ENCODE results near the gene SF3B4. TPM values are rescaled to one million over a fixed set of nuclear protein-coding genes. Genes with fewer than 3 reads are reported as not detected.
A peak's percentile ranks its signal among the peaks of the same experiment; 100 is the strongest.

The SF3B4 gene
- total RNA-seq, 1 donor, result 16.4 TPM

- TF ChIP-seq CTCF (IDR thresholded peaks at IDR 0.05; ENCODE audit: insufficient read depth, low read depth, low read length), result no peak
Observed at GRCh38 chr1:149934356-149934755, 6.8 kb upstream of the SF3B4 start.

GRCh38 chr1:149933208-149933607 lies 5.6 kb upstream of the SF3B4 start:
- no peak for TF ChIP-seq CTCF (IDR thresholded peaks at IDR 0.05; ENCODE audit: insufficient read depth, low read depth, low read length)
- H3K4me3 ChIP-seq (ENCODE audit: low read depth, low read length), result no peak overlapping the region
- no peak for DNase-seq (ENCODE audit: low read depth)

More at GRCh38 chr1:149934356-149934755, 6.8 kb upstream of the SF3B4 start:
- no peak overlapping the region for H3K4me3 ChIP-seq (ENCODE audit: low read depth, low read length)
- no peak for DNase-seq (ENCODE audit: low read depth)

- no peak for TF ChIP-seq CTCF (IDR thresholded peaks at IDR 0.05; ENCODE audit: insufficient read depth, low read depth, low read length)
- H3K4me3 ChIP-seq (ENCODE audit: low read depth, low read length), result no peak overlapping the region
- DNase-seq (ENCODE audit: low read depth), result no peak
Observed at GRCh38 chr1:149932474-149932873, 4.9 kb upstream of the SF3B4 start.

GRCh38 chr1:149931212-149931790 lies 3.7 kb upstream of the SF3B4 start:
- no peak overlapping the region for H3K4me3 ChIP-seq (ENCODE audit: low read depth, low read length)
- no peak for TF ChIP-seq CTCF (IDR thresholded peaks at IDR 0.05; ENCODE audit: insufficient read depth, low read depth, low read length)
- no peak for DNase-seq (ENCODE audit: low read depth)

GRCh38 chr1:149929856-149930255 lies 2.3 kb upstream of the SF3B4 start:
- DNase-seq (ENCODE audit: low read depth), result no peak
- no peak for TF ChIP-seq CTCF (IDR thresholded peaks at IDR 0.05; ENCODE audit: insufficient read depth, low read depth, low read length)
- H3K4me3 ChIP-seq (ENCODE audit: low read depth, low read length), result no peak overlapping the region

- H3K4me3 ChIP-seq (ENCODE audit: low read depth, low read length), result peak overlapping the region; percentile 99
- no peak for TF ChIP-seq CTCF (IDR thresholded peaks at IDR 0.05; ENCODE audit: insufficient read depth, low read depth, low read length)
- DNase-seq (ENCODE audit: low read depth), result no peak
Observed at GRCh38 chr1:149928401-149928724, 760 bp upstream of the SF3B4 start.

GRCh38 chr1:149927056-149927562 lies 494 bp downstream of the SF3B4 start:
- no peak for DNase-seq (ENCODE audit: low read depth)
- no peak for TF ChIP-seq CTCF (IDR thresholded peaks at IDR 0.05; ENCODE audit: insufficient read depth, low read depth, low read length)

More at GRCh38 chr1:149927056-149927562, 494 bp downstream of the SF3B4 start:
- peak overlapping the region; percentile 99 for H3K4me3 ChIP-seq (ENCODE audit: low read depth, low read length)

Measured in fibroblast of villous mesenchyme (primary cell).